ENCODE data around the gene GDA.

Gene GDA

GRCh38 chr9:72210522-72210921, 61.3 kb downstream of the GDA start:
- no peaks in the 10 kb centered on the region for H3K27me3 ChIP-seq (ENCODE audit: insufficient read depth, low read depth, severe bottlenecking)
- no peaks in the 10 kb centered on the region for H3K36me3 ChIP-seq
- no peak overlapping the region for H3K27ac ChIP-seq
- TF ChIP-seq, protein P1, sequence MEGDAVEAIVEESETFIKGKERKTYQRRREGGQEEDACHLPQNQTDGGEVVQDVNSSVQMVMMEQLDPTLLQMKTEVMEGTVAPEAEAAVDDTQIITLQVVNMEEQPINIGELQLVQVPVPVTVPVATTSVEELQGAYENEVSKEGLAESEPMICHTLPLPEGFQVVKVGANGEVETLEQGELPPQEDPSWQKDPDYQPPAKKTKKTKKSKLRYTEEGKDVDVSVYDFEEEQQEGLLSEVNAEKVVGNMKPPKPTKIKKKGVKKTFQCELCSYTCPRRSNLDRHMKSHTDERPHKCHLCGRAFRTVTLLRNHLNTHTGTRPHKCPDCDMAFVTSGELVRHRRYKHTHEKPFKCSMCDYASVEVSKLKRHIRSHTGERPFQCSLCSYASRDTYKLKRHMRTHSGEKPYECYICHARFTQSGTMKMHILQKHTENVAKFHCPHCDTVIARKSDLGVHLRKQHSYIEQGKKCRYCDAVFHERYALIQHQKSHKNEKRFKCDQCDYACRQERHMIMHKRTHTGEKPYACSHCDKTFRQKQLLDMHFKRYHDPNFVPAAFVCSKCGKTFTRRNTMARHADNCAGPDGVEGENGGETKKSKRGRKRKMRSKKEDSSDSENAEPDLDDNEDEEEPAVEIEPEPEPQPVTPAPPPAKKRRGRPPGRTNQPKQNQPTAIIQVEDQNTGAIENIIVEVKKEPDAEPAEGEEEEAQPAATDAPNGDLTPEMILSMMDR (IDR thresholded peaks at IDR 0.05; ENCODE audit: low read depth, low read length): no peak
- DNase-seq: no peak
- H3K9me3 ChIP-seq (ENCODE audit: severe bottlenecking): no peaks in the 10 kb centered on the region
- no peak overlapping the region for H3K4me3 ChIP-seq (ENCODE audit: low read depth, low read length)

- Histone ChIP-seq H3K27me3 (ENCODE audit: insufficient read depth, low read depth, severe bottlenecking) (no peaks in the 10 kb centered on the region), H3K9me3 (ENCODE audit: severe bottlenecking) (no peaks in the 10 kb centered on the region), H3K27ac (no peak overlapping the region), H3K36me3 (no peaks in the 10 kb centered on the region), H3K4me3 (ENCODE audit: low read depth, low read length) (no peak overlapping the region)
- no peak for DNase-seq
- TF ChIP-seq, protein P1 (IDR thresholded peaks at IDR 0.05; ENCODE audit: low read depth, low read length): no peak
Measured at GRCh38 chr9:72211047-72211446, 61.8 kb downstream of the GDA start.

DNA sequence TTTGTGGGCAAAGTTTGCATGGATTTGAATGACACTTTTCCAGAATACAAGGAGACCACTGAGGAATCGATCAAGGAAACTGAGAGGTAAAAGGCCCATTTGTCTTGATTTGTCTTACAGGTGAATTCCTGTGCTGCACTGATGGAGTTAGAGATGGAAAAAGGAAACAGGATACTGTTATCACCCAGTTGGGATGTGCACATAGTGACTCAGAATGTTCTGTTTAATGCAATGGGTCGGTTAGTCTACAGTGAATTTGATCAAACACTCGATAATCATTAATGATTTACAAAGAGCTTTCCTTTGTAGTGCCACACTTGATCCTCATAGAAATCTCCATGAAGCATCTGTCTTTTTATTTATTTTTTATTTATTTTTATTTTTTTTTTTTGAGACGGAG, 64.7 kb downstream of the GDA start:
- no peak for DNase-seq
- H3K27me3 ChIP-seq (ENCODE audit: insufficient read depth, low read depth, severe bottlenecking): no peaks in the 10 kb centered on the region
- H3K27ac ChIP-seq: no peak overlapping the region
- H3K9me3 ChIP-seq (ENCODE audit: severe bottlenecking): no peaks in the 10 kb centered on the region
- TF ChIP-seq, protein P1 (IDR thresholded peaks at IDR 0.05; ENCODE audit: low read depth, low read length): no peak
- H3K4me3 ChIP-seq (ENCODE audit: low read depth, low read length): no peak overlapping the region
- H3K36me3 ChIP-seq: no peaks in the 10 kb centered on the region

DNA sequence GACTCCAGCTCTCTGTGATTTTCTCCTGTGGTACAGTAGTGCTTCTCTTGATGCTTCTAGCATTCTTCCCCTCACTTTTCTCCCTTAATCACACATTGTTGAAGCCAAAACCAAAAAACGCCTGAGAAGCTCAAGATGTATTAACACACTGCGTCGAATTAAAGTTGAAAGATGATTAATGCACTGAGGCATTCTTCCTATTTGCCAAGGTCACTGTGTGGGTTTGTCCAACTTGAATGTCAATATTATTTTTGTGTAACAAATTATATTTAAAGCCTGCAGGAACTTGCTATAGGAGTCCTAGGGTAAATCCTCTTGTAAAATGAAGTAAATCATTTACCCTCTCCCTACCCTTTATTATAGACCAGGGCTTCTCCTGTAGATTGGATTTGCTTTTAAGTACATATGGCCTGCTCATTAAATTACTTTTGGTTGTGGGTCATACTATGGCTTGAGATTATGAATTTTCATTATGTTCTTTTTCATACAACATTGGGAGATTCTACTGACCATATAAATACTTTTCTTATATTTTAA, 68.1 kb downstream of the GDA start:
- no peaks in the 10 kb centered on the region for H3K27me3 ChIP-seq (ENCODE audit: insufficient read depth, low read depth, severe bottlenecking)
- no peak overlapping the region for H3K4me3 ChIP-seq (ENCODE audit: low read depth, low read length)
- no peak overlapping the region for H3K27ac ChIP-seq
- H3K9me3 ChIP-seq (ENCODE audit: severe bottlenecking): no peaks in the 10 kb centered on the region
- TF ChIP-seq, protein P1 (IDR thresholded peaks at IDR 0.05; ENCODE audit: low read depth, low read length): no peak
- H3K36me3 ChIP-seq: no peaks in the 10 kb centered on the region
- DNase-seq: no peak

GRCh38 chr9:72220589-72220988, 71.3 kb downstream of the GDA start:
- H3K4me3 ChIP-seq (ENCODE audit: low read depth, low read length): no peak overlapping the region

More at GRCh38 chr9:72220589-72220988, 71.3 kb downstream of the GDA start:
- no peaks in the 10 kb centered on the region for H3K27me3 ChIP-seq (ENCODE audit: insufficient read depth, low read depth, severe bottlenecking)
- no peak overlapping the region for H3K27ac ChIP-seq
- DNase-seq: no peak
- no peaks in the 10 kb centered on the region for H3K9me3 ChIP-seq (ENCODE audit: severe bottlenecking)
- TF ChIP-seq, protein P1 (IDR thresholded peaks at IDR 0.05; ENCODE audit: low read depth, low read length): no peak
- no peaks in the 10 kb centered on the region for H3K36me3 ChIP-seq
